SU-DHL-6 (cell line): ENCODE results near the gene CD244.

Experiments
- CTCF ChIP-seq: fragments of 200-600 bp; sonication (generic); IDR thresholded peaks from one replicate; pipeline ENCODE4 v1.5.1; 2017; ENCODE audit warnings: antibody characterized with exemption, mild to moderate bottlenecking, low read length, moderate library complexity; ENCODE audit not compliant: insufficient read depth, poor library complexity, severe bottlenecking
- EZH2phosphoT487 ChIP-seq: fragments of 200-600 bp; sonication (generic), shearing (Covaris generic); conservative IDR thresholded peaks from 2 replicates; pipeline ENCODE4 v1.6.1; 2018; ENCODE audit warnings: mild to moderate bottlenecking, antibody characterized with exemption, low read length, moderate library complexity, mixed read lengths

- TF ChIP-seq CTCF (no peak), EZH2phosphoT487 (no peak)
These were observed 80.6 kb downstream of the CD244 start for GRCh38 chr1:160781914-160782689.
